Heart left ventricle (tissue), 16 donors: ENCODE data around the gene ABCB9. TPM values are rescaled to one million over a fixed set of nuclear protein-coding genes. Genes with fewer than 3 reads are reported as not detected.
A peak's percentile ranks its signal among the peaks of the same experiment; 100 is the strongest.

Experiments
- ATAC-seq, 4 donors: fragments of 200-7000 bp; cut with Tn5 transposase; one replicate each; pipeline ENCODE4 v1.9.1; 2020 to 2022; ENCODE audit warnings: moderate library complexity in 4 of 4, mild to moderate bottlenecking in 3 of 4, moderate number of reproducible peaks in 1 of 4
- DNase-seq, 5 donors: peaks; one replicate each; pipeline ENCODE4 v3.0.0-alpha.2; 2020
- H3K27ac ChIP-seq, 12 donors: fragments of 200-600 bp; sonication (generic) in 4 of 12; one replicate each; pipeline versions ENCODE4 v1.5.0 to v1.8.0; 2016 to 2022; ENCODE audit warnings: mild to moderate bottlenecking in 2 of 12
- H3K27me3 ChIP-seq, 9 donors: fragments of 200-600 bp; sonication (generic) in 2 of 9; one replicate each; pipeline versions ENCODE4 v1.5.1 to v1.8.0; 2016 to 2022; ENCODE audit warnings: mild to moderate bottlenecking in 3 of 9
- H3K36me3 ChIP-seq, 9 donors: fragments of 200-600 bp; sonication (generic) in 2 of 9; one replicate each; pipeline versions ENCODE4 v1.5.0 to v1.8.0; 2018 to 2022; ENCODE audit warnings: mild to moderate bottlenecking in 2 of 9
- H3K4me1 ChIP-seq, 12 donors: fragments of 200-600 bp; sonication (generic) in 4 of 12; one replicate each; pipeline versions ENCODE4 v1.5.0 to v1.8.0; 2016 to 2022; ENCODE audit warnings: mild to moderate bottlenecking in 3 of 12
- H3K4me3 ChIP-seq, 12 donors: fragments of 200-600 bp; sonication (generic) in 4 of 12; one replicate each; pipeline versions ENCODE4 v1.5.0 to v1.8.0; 2017 to 2022; ENCODE audit warnings: mild to moderate bottlenecking in 9 of 12, moderate library complexity in 4 of 12
- H3K9me3 ChIP-seq, 12 donors: fragments of 200-600 bp; sonication (generic) in 4 of 12; one replicate each; pipeline versions ENCODE4 v1.5.0 to v1.8.0; 2016 to 2022; ENCODE audit warnings: mild to moderate bottlenecking in 1 of 12
- POLR2A ChIP-seq, 2 donors: fragments of 450-650 bp; IDR thresholded peaks; one replicate each; pipeline ENCODE4 v1.6.1; 2017; ENCODE audit warnings: antibody characterized with exemption in 2 of 2, mild to moderate bottlenecking in 2 of 2, moderate library complexity in 2 of 2
- WGBS, 4 donors: extraction: QIAGEN DNeasy Blood & Tissue Kit in 2 of 4; methylation state at CpG; one replicate each; pipeline versions ENCODE4 v1.1.5 to v1.1.7; 2013 to 2018; 5-methylcytosine and 5-hydroxymethylcytosine counted together
- intact Hi-C, 10 donors: fragments of 100-400 bp; cut with DNase I; formaldehyde crosslinking; loops; one replicate each; pipeline versions ENCODE4 v1.11.1 to v1.14.2; 2022
- polyA plus RNA-seq, 2 donors: library from polyadenylated mRNA; stranded (reverse); fragments of 200-250 nt; gene quantifications; one replicate each; pipeline ENCODE4 v1.2.3, GENCODE V29; 2013
- total RNA-seq, 9 donors: library from RNA; depleted of rRNA in 2 of 9; stranded (reverse); fragments of >200 nt in 2 of 9; fragmentation: NEBNext Ultra II Directional in 3 of 9; extraction: Animal tissue kit (Norgen Biotek cat#: 25700) in 3 of 9; gene quantifications; one replicate each; pipeline versions ENCODE4 v1.1.0 to v1.2.4, GENCODE V29; 2016 to 2023
- TF ChIP-seq, protein P1 (sequence below), 12 donors: fragments of 200-600 bp; sonication (generic) in 4 of 12; IDR thresholded peaks; one replicate each; pipeline versions ENCODE4 v1.5.0 to v1.8.0; 2018 to 2022; ENCODE audit warnings: antibody characterized with exemption in 12 of 12, mild to moderate bottlenecking in 5 of 12
- donor health status: ischemic (EF 13 %, LVEDD 7.1; RV severe dilation, severe dysfunction).
- donor health status: healthy with polysubstance abuse.
- donor health status: DM: no; HTN: yes; CAD: no.
- donor health status: DM: no; HTN: no; CAD: no.
- donor health status: ischemic (EF 25% LVEDD 6.9; RV normal size, moderate dysfunction).
- donor health status: ischemic (EF 25% LVEDD 5.7; RV mildly dilated, moderate dysfunction).
- donor health status: healthy.
- donor health status: DM: yes; HTN: yes; CAD: no.
- donor health status: ischemic (EF 35%, LVEDD 5.7; RV mildly dilated, moderate dysfunction).
- donor health status: nonischemic (EF 11% LVEDD 7.7; RV severe dilation, severe dysfunction).
- donor health status: DM: yes; HTN: yes; CAD: no.
- donor health status: PGD.
- donor health status: ischemic (EF 29% LVEDD 5.4; RV normal size, mild dysfunction).
- donor health status: nonischemic (EF 23%, LVEDD 6.1; RV moderate dilation, normal function).

ABCB9 gene
- total and polyA plus RNA-seq, 11 donors: 3.1 to 8.6 (median 4.6) TPM

DNA sequence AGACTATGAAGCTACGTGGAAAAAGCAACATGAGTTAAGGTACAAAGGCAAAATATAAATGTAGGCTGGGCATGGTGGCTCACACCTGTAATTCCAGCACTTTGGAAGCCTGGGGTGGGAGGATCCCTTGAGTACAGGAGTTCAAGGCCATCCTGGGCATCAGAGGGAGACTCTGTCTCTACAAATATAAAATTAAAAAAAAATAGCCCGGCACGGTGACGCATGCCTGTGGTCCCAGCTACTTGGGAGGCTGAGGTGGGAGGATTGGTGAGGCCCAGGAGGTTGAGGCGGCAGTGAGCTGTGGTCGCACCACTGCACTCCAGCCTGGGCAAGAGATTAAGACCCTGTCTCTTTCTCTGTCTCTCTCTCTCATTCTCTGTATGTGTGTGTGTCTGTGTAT is 66.4 kb downstream of the ABCB9 start:
- ATAC-seq (no peak), DNase-seq (no peak)
- intact Hi-C loops: loop anchor here in 3 of 10 donors (5.0 kb wide), 2 partner anchors 38 to 42 kb away; no protein-coding TSS in a partner anchor
- no peaks in the 10 kb centered on the region for H3K27me3 ChIP-seq
- H3K9me3 ChIP-seq: peaks cover 0 to 8% (median 0%) of the 10 kb centered on the region in 12 donors
- no peak overlapping the region for H3K4me3 ChIP-seq
- H3K4me1 ChIP-seq: peaks cover 0 to 43% (median 8%) of the 10 kb centered on the region in 12 donors
- no peaks in the 10 kb centered on the region for H3K36me3 ChIP-seq
- TF ChIP-seq, protein P1, sequence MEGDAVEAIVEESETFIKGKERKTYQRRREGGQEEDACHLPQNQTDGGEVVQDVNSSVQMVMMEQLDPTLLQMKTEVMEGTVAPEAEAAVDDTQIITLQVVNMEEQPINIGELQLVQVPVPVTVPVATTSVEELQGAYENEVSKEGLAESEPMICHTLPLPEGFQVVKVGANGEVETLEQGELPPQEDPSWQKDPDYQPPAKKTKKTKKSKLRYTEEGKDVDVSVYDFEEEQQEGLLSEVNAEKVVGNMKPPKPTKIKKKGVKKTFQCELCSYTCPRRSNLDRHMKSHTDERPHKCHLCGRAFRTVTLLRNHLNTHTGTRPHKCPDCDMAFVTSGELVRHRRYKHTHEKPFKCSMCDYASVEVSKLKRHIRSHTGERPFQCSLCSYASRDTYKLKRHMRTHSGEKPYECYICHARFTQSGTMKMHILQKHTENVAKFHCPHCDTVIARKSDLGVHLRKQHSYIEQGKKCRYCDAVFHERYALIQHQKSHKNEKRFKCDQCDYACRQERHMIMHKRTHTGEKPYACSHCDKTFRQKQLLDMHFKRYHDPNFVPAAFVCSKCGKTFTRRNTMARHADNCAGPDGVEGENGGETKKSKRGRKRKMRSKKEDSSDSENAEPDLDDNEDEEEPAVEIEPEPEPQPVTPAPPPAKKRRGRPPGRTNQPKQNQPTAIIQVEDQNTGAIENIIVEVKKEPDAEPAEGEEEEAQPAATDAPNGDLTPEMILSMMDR (IDR thresholded peaks at IDR 0.05): no peak
- no peak for TF ChIP-seq POLR2A (IDR thresholded peaks at IDR 0.05)
- peak overlapping the region in 1 of 12 donors; percentile 85 for H3K27ac ChIP-seq
- 97 to 99% (median 97%) methylated on average over 6 of the region's 6 CpGs for WGBS, 4 donors

DNA sequence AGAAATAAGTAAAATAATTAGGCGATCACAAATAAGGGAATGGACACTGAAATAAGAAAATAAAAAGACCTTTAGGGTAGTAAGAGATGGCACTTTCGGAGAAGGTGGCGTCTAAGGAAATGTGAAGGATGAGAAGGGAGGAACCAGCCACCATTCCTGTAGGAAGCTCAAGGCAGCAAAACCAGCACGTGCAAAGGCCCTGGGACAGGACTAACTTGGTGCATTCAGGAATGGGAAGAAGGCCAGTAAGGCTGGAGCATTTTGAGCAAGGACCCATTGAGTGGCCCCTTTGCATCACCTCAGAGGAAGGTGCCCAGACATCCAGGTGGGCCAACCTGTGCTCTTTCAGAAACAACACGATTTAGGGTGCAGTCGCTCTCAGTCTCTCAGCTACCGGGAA is 69.6 kb downstream of the ABCB9 start:
- 90 to 98% (median 94%) methylated on average over 7 of the region's 7 CpGs for WGBS, 4 donors
- TF ChIP-seq, protein P1 (IDR thresholded peaks at IDR 0.05): no peak
- no peaks in the 10 kb centered on the region for H3K36me3 ChIP-seq
- intact Hi-C loops: loop anchor here in 2 of 10 donors (5.0 kb wide), 1 partner anchor 34 kb away; no protein-coding TSS in a partner anchor
- no peaks in the 10 kb centered on the region for H3K27me3 ChIP-seq
- H3K4me1 ChIP-seq: peaks cover 0 to 69% (median 34%) of the 10 kb centered on the region in 12 donors
- H3K27ac ChIP-seq: peak overlapping the region in 10 of 12 donors; percentile 77 to 93 (median 87)
- H3K4me3 ChIP-seq: no peak overlapping the region
- no peak for DNase-seq
- H3K9me3 ChIP-seq: peaks cover 0 to 8% (median 0%) of the 10 kb centered on the region in 12 donors
- no peak for ATAC-seq

DNA sequence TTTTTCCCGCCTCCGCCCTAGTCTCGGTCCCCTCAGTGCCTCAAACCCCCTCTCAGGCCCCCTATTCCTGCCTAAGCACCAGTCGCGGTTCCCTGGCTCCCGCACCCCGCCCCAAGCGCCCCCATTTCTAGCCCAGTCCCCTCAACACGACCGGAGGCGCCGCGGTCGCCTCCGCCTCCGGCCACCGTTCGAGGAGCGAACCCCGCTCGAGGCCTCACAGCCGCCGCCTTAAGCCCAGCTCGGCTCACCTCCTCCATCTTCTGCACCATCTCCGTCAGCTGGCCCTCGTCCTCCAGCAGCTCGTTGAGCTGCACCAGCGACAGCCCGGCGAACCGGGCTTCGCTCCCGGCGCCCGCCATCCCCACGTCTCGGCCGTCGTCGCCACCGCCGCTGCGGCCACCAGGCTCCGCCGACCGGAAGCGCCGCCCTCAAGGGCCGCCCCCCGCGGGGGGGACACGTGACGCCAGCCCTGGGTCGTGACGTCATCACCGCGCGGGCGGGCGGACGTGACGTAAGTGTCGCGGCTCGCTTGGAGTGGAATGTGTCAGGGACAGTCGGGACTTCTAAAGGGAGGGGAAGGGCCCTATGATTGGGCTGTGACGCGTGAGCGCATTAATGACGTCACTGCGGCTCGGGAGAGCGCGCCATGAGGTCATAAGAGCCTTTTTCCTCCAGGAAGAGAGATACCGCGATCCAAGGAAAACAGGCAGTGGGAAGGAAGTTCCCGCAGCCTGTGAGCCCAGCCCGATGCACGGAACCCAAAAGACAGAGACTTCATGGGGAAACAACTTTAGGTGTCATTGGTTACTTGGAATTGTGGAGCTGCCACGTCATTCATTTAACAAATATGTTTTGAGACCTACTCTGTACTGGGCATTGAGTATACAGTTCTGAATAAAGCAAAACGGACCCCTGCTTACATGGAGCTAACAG is 70.3 kb downstream of the ABCB9 start, which contains the start of gene VPS37B:
VPS37B (minus strand) TSS at position 421 of the 933 bp plus-strand sequence; CDS start at position 359, 62 bp downstream.
- Histone ChIP-seq H3K4me3 (peak within 1 kb of the TSS; percentile 57 to 91 (median 82)), H3K9me3 (peaks cover 0 to 8% (median 0%) of the 10 kb centered on the region in 12 donors), H3K4me1 (peaks cover 0 to 70% (median 41%) of the 10 kb centered on the region in 12 donors), H3K36me3 (no peaks in the 10 kb centered on the region), H3K27me3 (no peaks in the 10 kb centered on the region), H3K27ac (peak within 1 kb of the TSS; percentile 58 to 93 (median 86))
- peak; percentile 53 to 92 for TF ChIP-seq POLR2A (IDR thresholded peaks at IDR 0.05)
- TF ChIP-seq, protein P1 (IDR thresholded peaks at IDR 0.05): peak in 1 of 12 donors; percentile 9
- intact Hi-C loops: loop anchor here in 3 of 10 donors (2.0 to 5.0 kb wide), 2 partner anchors 29 to 34 kb away; no protein-coding TSS in a partner anchor
- DNase-seq (peak; percentile 83 to 92 (median 85)), ATAC-seq (peak; percentile 22 to 89 (median 84))
- WGBS, 4 donors: 5 to 8% (median 7%) methylated on average over 73 to 81 of the region's 81 CpGs

DNA sequence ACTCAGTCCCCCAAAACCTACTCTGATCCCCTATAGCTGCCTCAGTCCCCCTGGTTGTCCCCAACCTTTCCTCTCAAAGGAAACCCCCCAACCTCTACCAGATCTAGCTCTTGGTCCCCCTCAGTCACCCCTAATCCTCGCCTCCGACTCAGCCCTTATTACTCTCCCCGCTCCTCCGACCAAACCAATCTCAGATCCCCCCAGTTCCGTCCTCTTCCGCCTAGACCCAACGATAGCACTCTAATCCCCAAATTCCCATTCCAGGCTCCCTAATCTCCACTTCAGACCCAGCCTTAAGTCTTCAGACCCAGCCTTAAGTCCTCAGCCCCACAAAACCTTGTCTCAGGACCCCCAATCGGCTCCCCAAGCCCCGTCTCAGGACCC is 71.0 kb downstream of the ABCB9 start:
- 1 to 7% (median 2%) methylated on average over 9 of the region's 9 CpGs for WGBS, 4 donors
- no peak for TF ChIP-seq POLR2A (IDR thresholded peaks at IDR 0.05)
- no peaks in the 10 kb centered on the region for H3K36me3 ChIP-seq
- H3K9me3 ChIP-seq: peaks cover 0 to 8% (median 0%) of the 10 kb centered on the region in 12 donors
- DNase-seq (no peak), ATAC-seq (peak in 3 of 4 donors; percentile 4 to 22 (median 14))
- H3K4me1 ChIP-seq: peaks cover 4 to 73% (median 47%) of the 10 kb centered on the region in 12 donors
- no peaks in the 10 kb centered on the region for H3K27me3 ChIP-seq
- peak overlapping the region; percentile 58 to 93 (median 86) for H3K27ac ChIP-seq
- H3K4me3 ChIP-seq: peak overlapping the region; percentile 57 to 91 (median 82)
- intact Hi-C loops: loop anchor here in 3 of 10 donors (2.0 to 5.0 kb wide), 2 partner anchors 29 to 33 kb away; no protein-coding TSS in a partner anchor
